SKM-1 (cell line): ENCODE results near the gene RBP2.

Source experiments
- DNase-seq: peaks from one replicate; lab custom pipeline; 2025; ENCODE audit not compliant: unreplicated experiment; lab: John Stamatoyannopoulos, UW

RBP2 gene

DNA sequence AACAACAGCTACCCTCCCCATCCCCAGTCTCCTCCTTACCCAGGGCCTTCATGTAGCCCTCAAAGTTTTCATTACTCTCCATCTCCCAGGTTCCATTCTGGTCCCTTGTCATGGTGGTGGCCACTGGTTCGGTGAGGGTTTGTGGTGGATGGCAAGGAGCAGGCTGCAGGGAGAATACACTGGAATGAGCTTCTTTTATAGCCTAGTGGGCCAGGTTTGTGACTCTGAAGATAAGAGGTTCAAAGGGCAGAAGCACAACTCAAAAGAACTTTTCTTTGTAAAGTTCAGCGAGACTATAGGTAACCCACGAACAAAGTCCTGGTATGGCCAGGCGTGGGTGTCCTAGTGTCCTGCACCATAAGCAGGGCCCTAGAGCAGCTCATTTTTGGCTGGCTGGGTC is at the start of gene RBP2:
Gene RBP2, minus strand, starts transcription at position 169 of the 400 bp plus-strand sequence. Its CDS starts 57 bp downstream, at position 112.
- no peak for DNase-seq

DNA sequence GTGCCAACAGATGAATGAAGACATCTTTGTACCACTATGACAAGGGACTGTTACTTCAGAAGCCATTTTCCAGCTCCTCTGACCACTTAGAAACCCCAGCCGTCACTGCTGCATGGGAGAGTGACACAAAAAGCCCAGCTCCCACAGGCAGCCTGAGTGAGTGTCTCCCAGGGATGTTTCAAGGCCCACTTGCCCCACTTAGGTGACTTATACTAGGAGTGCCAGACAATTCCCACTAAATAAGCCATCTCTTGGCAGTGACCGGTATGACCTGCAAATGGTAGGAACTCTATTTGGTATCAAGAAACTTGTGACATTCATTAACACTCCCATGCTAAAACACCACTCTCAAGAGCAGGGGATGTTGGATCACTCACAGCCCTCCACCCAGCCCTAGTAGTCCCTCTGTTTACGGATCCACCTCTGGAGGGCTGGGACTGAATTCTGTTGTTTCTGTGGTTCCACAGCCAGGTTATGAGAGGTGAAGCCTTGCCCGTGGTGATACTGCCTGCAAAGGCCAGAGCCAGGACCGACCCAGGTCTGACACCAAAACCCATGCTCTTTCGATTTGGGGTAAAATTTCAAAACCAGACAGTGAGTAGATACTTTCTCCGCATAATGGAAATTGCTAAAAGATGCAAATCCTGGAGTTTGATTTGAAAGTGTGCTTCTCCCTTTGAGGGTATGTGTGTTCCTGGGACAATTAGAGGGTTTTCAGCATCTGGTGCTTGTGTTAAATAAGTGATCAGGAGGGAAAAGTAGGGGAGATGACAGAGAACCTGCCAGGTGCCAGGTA is 48.7 kb upstream of the RBP2 start:
- no peak for DNase-seq

DNA sequence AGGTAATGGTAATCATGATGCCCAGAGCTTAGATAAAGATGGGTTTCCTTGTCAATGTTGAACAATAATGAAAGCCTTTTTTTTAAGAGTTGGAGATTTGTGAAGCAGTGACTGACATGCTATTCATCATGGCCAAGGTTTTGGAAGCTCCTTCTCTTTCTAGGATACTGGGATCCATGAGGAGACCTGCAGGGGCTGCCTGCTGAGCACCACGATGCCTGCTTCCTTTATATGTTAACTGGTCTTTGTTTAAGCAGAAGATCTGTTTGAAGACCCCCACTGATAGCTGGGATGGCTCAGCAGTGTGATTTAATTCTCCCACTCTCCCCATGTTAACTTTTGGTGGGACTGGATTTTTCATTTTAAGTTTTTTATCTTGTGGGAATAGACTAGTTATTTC is 47.4 kb upstream of the RBP2 start:
- DNase-seq, result no peak

DNA sequence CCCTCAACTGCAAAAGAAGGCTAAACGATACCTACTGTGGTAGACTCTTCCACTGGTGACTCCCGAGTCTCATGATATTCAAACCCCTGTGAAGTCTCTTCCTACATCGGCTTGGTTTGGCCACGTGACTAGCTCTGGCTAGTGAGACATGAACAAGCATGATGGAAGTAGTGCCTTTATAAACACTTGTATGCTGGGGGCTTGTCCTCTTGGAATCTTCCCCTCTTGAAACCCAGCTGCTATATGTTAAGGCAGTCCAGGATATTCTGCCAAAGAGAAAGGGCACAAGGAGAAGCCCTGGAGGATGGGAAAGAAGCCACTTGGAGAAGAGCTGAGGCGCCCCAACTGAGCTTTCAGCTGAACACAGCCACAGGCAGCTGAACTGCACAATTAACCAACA is 46.9 kb upstream of the RBP2 start:
- no peak for DNase-seq

DNA sequence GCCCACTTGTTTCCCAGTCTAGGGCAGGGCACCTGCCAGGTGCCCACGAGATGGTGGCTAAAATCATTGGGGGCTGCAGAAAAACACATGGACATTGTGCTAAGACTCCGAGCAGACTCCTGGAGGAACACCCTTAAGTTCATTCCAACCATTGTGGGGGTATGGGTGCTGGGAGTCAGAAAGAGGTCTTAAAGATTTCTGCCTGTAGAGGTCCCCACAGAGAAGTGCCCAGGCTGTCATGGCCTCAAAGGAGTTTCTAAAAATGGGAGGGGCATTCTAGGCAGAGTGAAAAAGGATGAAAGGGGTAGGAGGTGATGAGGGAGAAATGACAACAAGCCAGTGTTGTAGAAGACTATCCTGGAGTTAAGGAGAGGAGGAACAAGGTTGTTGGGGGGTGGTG is 46.1 kb upstream of the RBP2 start:
- no peak for DNase-seq

DNA sequence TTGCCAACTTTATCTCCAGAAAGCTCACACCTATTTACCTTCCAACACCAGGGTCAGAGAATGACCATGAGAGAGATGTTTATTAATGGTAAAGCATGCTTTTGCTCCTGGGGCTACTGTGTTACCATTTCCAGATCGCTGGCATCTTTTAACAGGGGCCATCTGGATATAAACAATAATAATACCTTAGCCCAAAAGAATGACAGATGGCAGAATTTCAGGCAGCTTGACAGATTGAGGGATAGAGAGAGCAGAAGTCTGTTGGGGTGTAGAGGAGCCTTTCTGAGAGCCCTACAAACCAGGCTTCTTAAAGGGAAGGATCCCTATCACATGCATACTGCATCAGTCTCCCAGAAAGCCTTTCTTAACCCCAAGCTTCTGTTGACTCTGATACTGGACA is 45.5 kb upstream of the RBP2 start:
- no peak for DNase-seq

DNA sequence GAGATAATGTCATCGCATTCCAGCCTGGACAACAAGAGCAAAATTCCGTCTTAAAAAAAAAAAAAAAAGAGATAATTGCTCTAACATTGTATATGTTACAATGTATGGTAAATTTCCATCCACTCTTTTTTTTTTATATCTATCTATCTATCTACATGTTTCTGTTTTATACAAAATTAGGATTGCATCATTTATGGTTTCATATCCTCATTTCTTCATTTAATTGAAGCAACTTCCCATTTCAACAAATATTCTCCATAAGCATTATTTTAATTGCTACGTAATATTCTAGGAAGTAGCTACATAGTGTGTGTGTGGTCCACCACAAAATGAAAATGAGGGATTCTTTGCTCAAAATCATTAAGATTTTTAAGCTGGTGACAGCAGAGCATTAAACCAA is 44.8 kb upstream of the RBP2 start:
- DNase-seq, result no peak

DNA sequence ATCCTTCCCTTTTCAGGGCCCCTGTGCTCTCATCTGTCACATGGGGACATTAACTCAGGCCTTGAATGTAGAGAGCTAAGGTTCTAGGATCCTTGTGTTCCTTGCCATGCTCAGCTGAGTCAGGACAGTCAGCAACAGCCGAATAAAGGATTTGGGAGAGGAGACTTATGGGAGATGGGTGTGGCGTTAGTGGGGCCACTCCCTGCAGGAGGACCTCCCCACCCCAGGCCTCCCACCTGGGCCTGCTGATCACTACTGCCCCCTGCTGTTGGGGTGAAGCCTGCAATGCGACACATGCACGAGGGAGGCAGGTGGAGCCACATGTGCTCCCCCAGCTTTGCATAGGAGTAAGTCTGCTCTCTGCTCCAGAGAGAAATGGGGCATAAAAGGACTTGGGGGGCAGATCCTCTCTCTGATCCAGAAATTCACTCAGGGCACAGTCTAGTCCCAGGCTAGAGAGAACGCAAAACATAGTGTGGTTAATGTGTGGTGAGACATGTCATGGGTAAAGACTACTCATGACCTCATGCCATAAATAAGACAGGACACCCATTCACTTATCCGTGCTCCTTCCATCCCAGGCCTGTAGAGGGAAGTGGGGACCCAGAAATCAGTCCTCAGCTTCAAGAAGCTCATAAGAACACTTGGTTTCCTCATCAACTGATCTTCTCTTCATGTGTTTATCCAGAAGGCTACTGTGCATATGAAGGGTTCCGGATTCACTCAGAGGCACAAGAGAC is 43.9 kb upstream of the RBP2 start:
- no peak for DNase-seq

DNA sequence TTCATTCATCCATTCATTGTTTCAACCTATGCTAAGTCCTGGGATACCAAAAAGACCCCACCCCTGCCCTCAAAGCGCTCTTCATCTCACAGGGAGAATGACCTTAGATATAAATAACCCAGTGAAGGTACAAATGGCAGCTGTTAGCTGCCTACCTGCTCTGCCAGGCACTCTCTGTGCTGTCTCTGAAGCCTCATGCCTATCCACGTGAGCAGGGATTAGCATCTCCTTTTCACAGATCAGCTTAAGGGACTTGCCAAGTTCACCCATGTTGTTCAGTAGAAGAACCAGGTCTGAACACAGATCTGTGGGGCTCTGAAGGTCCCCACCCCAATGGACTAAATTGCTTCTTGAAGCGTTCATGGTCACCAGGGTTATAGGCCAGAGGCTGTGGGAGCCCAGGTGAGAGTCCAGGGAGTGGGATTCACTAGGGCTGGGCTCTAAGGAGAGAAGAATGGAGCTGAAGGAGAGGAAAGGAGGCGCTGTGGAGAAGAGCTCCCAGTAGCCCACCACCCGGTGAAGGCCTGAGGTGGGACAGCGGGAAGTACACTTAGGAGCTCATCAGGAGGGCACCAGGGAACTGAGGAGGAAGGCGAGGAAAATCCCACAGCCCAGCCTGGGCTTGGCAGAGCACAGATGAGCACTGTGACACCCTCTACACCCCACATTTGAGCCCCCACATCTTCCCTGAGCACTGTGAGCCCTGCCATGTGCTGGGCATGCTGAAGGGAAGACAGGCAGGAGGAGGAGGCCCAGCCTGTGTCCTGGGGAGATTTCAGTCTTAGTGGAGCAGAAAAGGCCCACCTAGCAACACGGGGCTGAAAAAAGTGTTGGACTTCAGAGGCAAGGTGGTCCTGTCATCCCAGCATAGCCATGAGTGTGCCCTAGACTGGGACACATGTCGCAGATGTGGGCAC is 42.9 kb upstream of the RBP2 start:
- DNase-seq, result no peak

DNA sequence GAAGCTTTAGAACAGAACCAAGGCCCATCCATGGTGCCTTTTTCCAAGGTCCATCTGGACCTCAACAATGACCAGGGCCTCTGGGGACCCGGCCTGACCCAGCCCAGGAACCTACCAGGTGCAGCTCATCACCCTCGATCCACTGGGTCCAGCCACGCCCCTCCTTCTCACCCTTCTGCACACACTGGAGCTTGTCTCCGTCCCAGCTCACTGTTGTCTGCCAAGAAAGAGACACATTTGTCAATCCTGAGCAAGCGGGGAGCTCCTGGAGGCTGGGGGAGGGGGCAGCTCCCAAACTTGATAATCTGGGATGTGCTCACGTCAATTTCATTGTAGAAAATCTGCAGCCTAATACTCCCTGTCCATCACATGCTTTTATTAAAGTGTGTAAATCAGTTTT is 42.0 kb upstream of the RBP2 start:
- DNase-seq, result no peak

DNA sequence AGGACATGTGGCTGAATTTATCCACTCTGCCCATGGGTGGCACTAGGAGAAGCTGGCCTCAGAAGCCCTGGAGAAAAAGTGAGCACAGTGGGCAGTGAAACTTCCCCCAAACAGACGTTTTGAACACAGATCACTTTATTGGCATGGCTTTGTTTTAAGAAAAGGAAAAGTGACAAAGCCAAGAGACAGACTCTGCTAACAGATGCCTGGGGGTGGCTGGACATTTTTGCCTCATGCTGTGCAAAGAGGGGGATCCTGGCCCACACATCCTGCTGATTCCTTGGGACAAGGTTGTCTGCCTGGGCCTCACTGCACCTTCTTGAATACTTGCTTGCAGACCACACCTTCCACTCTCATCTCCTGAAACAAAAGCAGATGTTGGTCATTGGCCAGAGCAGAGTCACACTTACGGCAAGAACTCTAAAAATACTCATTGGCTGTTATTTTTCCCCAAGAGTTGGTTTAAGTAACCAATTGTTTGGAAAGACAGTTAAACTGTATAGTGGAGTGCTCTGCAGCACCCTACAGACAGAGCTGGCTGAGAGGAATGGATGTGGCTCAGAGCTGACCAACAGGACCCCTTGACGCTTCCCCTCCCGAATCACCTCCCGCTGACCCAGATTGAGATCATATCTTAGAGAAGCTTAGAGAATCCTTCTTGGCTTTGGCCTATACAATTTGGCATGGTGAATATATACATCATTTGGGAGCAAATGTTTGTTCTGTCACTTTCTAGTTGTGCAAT is 41.2 kb upstream of the RBP2 start:
- DNase-seq, result no peak

DNA sequence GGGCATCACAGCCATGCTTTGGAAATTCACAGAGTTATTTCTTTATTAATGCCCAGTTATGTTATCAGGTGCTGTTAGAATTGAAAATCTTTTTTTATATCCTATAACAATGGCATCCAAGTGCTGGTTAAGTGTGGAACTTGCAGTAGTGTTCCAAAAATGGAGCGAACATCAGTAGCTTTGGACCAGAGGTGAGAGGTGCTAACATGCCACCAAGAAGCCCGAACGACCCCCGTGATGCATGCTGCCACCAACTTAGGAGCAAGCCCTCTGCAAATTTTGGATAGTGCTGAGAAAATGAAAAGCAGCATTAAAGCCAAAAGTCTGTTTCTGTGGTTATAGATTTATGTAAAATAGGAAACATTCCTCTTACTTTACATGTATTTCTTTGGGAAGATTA is 38.4 kb upstream of the RBP2 start:
- DNase-seq, result no peak

DNA sequence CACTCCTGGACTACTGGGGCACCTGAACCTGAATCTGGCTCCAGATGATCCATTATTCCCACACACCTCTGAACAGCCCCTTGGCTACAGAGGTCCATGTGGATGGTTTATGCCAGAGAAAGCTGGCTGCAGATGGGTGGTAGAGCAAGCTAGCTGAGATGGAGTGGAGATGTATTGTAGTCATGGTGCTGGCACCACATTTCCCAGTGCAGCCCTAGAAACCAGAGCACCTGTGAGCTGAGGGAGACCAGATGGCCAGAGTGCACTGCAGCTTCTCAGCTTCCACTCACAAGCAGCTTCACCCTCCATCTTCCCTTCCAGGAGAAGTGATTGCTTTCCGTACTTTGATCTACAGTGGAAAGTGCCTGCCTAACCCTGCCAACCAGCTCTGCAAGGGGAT is 33.3 kb upstream of the RBP2 start:
- no peak for DNase-seq

DNA sequence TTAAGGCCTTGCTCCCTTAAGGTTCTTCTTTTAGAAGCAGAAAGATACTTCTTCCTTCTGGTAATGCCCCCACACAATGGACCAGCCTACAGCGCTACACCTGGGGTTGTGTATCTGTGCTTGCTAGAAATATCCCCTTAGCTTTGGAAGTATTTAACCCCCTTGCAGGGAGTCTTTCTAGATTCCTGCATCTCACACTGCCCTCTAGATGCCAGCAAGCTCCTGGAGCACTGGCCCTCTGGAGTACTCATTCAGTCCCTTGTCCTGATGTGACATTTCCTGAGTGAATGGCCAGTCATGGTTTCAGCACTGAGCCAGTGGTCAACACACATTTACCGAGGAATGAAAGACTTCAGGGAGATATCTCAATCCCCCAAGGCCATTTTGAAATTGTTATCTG is 30.4 kb upstream of the RBP2 start:
- DNase-seq, result no peak

DNA sequence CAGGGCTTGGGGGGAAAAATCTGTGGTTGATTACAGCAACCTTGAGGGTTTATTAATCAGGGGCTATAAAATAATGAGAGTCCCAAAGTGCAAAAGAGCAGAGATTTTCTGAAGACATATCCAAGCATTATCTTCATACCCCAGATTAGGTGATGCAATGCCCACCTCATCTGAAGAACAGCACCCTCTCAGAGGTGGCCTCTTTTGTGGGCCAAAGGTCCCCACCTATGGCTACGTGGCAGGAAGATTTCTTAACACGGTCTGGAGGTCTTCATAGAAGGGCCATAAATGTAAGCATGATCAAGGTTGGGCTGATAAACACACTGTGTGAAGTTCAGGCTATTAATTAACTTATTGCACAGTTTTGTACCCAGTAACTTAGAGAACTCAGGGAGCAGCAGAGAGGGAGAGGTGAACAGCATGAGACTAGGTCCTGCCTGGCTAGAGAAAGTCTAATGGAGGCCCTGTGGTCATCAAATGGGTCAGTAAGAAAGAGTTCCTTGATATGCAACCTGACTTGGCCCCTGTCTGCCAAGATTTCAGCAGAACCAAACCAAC is 29.6 kb upstream of the RBP2 start:
- DNase-seq, result no peak

DNA sequence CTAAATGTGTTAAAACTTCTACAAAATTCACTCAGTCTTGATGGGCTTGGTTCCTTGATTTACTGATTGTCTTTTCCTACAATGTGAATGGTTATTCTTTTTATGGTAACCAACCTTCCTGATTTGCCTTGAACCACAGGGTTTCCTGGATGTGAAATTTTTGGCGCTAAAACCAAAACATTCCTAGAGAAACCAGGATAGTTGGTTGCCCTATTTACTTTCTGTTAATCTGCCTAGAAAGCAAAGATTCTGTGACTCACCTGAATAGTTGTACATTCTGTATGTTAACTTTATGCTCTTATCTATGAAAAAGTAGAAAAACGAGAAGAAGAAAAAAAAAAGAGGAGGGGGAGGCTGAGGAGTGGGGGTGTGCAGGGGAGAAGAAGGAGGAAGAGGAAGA is 23.2 kb upstream of the RBP2 start:
- DNase-seq, result no peak

DNA sequence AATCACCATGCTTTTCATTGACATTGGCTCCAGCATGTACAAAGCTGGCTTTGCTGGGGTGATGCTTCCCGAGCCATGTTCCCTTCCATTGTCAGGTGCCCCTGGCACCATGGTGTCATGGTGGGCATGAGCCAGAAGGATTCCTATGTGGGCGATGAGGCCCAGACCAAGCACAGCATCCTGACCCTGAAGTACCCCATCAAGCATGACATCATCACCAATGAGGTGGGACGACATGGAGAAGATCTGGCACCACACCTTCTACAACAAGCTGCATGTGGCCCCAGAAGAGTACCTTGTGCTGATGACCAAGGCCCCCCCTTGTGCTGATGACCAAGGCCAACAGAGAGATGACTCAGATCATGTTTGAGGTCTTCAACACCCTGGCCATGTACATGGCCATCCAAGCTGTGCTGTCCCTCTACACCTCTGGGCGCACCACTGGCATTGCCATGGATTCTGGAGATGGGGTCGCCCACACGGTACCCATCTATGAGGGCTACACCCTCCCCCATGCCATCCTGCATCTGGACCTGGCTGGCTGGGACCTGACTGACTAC is 17.6 kb upstream of the RBP2 start:
- no peak for DNase-seq

DNA sequence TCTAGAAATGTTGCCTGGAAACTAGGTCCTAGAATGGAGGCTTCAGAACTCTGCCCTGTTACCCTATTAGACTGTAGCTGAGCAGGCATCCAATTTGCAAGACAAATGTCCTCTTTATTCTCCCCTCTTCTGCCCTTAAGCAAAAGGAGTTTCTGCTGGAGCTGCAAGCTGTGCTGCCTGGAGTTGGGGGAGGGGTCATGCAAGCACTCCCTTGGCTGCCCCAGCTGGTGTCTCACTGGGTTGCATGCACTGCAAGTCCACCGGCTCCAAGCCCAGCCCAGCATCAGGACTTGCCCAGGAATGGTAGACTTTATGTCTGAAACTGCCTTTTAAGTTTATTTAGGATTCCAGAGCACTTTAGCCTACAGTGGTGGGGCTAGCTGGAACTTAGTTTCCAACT is 15.7 kb upstream of the RBP2 start:
- DNase-seq, result no peak

DNA sequence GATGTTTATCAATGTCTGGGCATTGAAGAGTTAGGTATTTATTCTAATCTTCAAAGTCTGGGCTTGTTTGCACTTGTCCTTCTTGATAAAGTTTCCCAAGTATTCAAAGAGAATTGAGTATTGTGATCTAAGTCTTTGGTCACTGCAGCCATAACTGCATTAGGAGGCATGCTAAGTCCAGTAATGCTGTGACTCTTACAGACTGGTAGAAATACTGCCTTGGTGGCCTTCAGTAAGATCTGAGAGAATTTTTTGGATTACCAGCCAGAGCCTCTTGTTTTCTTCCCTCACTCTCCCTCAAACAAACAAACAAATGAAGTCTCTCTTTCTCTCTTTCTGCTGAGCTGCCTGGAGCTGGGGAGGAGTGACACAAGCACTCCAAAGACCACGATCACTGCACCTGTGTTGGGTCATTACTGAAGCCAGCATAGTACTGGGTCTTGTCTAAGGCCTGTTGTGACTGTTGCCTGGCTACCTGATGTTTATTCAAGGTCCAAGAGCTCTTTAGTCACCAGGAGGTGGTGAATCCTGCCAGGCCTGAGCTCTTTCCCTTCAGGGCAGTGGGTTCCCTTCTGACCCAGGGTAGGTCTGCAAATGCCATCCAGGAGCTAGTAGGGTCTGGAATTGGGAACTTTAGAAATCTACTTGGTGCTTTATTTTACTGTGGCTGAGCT is 14.8 kb upstream of the RBP2 start:
- DNase-seq, result no peak

DNA sequence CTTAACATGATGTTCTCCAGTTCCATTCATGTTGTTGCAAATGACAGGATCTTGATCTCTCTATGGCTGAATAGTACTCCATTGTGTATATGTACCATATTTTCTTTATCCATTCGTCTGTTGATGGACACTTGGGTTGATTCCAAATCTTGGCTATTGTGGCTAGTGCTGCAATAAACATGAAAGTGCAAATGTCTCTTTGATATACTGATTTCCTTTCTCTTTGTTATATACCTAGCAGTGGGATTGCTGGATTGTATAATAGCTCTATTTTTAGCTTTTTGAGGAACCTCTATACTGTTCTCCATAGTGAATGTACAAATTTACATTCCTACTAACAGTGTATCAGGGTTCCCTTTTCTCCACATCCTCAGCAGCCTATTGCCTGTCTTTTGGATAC is 5.9 kb upstream of the RBP2 start:
- no peak for DNase-seq
